ENCODE results near the gene CFDP1. TPM values are rescaled to one million over a fixed set of nuclear protein-coding genes. Genes with fewer than 3 reads are reported as not detected.

Gene CFDP1
- total RNA-seq, 2 donors from 2014 or later, result 88.7 to 117 TPM

GRCh38 chr16:75304521-75305363 lies 128.6 kb downstream of the CFDP1 start:
- H3K9ac ChIP-seq (ENCODE audit: extremely low read depth, low read length, poor library complexity, severe bottlenecking), result no peak overlapping the region
- 93 to 100% methylated on average over 2 to 4 of the region's 4 CpGs for WGBS, 2 experiments (ENCODE audit: insufficient coverage in 1 of 2, insufficient read length in 1 of 2)

DNA sequence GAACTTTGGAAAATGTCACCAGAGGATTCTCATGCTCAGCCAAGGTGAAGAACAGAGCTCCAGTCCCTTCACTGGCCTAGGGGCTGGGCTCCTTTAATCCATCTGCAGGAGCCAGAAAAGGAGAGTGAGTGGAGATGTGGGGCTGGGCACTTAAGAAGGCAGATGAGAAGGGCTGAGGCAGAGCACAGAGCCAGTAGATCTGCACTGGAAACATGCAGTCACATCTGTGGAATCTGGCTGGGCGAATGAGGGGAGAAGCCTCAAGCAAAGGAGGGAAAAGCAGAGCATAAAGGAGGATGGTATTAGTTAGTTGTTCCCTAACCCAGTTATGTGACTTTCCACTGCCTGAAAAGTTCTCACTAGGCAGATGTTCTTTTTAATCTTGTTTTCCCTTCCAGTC lies 131.5 kb downstream of the CFDP1 start:
- no peak overlapping the region for H3K9ac ChIP-seq (ENCODE audit: extremely low read depth, low read length, poor library complexity, severe bottlenecking)
- H3K27ac ChIP-seq (ENCODE audit: low read depth, low read length), result no peak overlapping the region
- no peak overlapping the region for H3K4me3 ChIP-seq (ENCODE audit: low read length)
- no peaks in the 10 kb centered on the region for H3K9me3 Mint-ChIP-seq
- 85 to 100% methylated on average over 1 of the region's 1 CpG for WGBS, 2 experiments (ENCODE audit: insufficient coverage in 1 of 2, insufficient read length in 1 of 2)
- peaks cover 21% of the 10 kb centered on the region for H3K4me1 Mint-ChIP-seq
- H3K4me1 ChIP-seq (ENCODE audit: control insufficient read depth, insufficient read depth, low read length), result peaks cover 10% of the 10 kb centered on the region
- peaks cover 51% of the 10 kb centered on the region for H3K36me3 ChIP-seq (ENCODE audit: control insufficient read depth, insufficient read depth, low read length)
- no peak for DNase-seq
- H3K4me3 Mint-ChIP-seq, result no peak overlapping the region
- H3K9me3 ChIP-seq (ENCODE audit: control insufficient read depth, low read length), result no peaks in the 10 kb centered on the region
- H3K27me3 ChIP-seq (ENCODE audit: control insufficient read depth, insufficient read depth, low read length, poor library complexity, severe bottlenecking), result no peaks in the 10 kb centered on the region
- H3K27me3 Mint-ChIP-seq (ENCODE audit: insufficient read depth), result no peaks in the 10 kb centered on the region
- H3K36me3 Mint-ChIP-seq (ENCODE audit: low read depth), result peaks cover 59% of the 10 kb centered on the region
- TF ChIP-seq, protein P1, sequence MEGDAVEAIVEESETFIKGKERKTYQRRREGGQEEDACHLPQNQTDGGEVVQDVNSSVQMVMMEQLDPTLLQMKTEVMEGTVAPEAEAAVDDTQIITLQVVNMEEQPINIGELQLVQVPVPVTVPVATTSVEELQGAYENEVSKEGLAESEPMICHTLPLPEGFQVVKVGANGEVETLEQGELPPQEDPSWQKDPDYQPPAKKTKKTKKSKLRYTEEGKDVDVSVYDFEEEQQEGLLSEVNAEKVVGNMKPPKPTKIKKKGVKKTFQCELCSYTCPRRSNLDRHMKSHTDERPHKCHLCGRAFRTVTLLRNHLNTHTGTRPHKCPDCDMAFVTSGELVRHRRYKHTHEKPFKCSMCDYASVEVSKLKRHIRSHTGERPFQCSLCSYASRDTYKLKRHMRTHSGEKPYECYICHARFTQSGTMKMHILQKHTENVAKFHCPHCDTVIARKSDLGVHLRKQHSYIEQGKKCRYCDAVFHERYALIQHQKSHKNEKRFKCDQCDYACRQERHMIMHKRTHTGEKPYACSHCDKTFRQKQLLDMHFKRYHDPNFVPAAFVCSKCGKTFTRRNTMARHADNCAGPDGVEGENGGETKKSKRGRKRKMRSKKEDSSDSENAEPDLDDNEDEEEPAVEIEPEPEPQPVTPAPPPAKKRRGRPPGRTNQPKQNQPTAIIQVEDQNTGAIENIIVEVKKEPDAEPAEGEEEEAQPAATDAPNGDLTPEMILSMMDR (conservative IDR thresholded peaks at IDR 0.05), result no peak
- H3K27ac Mint-ChIP-seq, result peak overlapping the region; percentile 42

More at GRCh38 chr16:75304521-75305363, 128.6 kb downstream of the CFDP1 start:
- Histone ChIP-seq H3K4me3 (ENCODE audit: low read length) (no peak overlapping the region), H3K9me3 (ENCODE audit: control insufficient read depth, low read length) (no peaks in the 10 kb centered on the region), H3K27me3 (ENCODE audit: control insufficient read depth, insufficient read depth, low read length, poor library complexity, severe bottlenecking) (no peaks in the 10 kb centered on the region), H3K36me3 (ENCODE audit: control insufficient read depth, insufficient read depth, low read length) (peaks cover 37% of the 10 kb centered on the region), H3K4me1 (ENCODE audit: control insufficient read depth, insufficient read depth, low read length) (peaks cover 10% of the 10 kb centered on the region), H3K27ac (ENCODE audit: low read depth, low read length) (peak overlapping the region; percentile 19)
- no peak for DNase-seq
- H3K27me3 Mint-ChIP-seq (ENCODE audit: insufficient read depth), result no peaks in the 10 kb centered on the region
- no peak overlapping the region for H3K4me3 Mint-ChIP-seq
- TF ChIP-seq, protein P1 (conservative IDR thresholded peaks at IDR 0.05), result no peak
- peaks cover 31% of the 10 kb centered on the region for H3K4me1 Mint-ChIP-seq
- no peaks in the 10 kb centered on the region for H3K9me3 Mint-ChIP-seq
- H3K36me3 Mint-ChIP-seq (ENCODE audit: low read depth), result peaks cover 44% of the 10 kb centered on the region
- peak overlapping the region; percentile 79 for H3K27ac Mint-ChIP-seq

GRCh38 chr16:75298267-75298666 lies 135.0 kb downstream of the CFDP1 start:
- no peak for DNase-seq
- Mint-ChIP-seq H3K27me3 (ENCODE audit: insufficient read depth) (no peaks in the 10 kb centered on the region), H3K27ac (no peak overlapping the region), H3K4me1 (no peaks in the 10 kb centered on the region), H3K9me3 (no peaks in the 10 kb centered on the region), H3K4me3 (no peak overlapping the region), H3K36me3 (ENCODE audit: low read depth) (peaks cover 51% of the 10 kb centered on the region)
- Histone ChIP-seq H3K27me3 (ENCODE audit: control insufficient read depth, insufficient read depth, low read length, poor library complexity, severe bottlenecking) (no peaks in the 10 kb centered on the region), H3K27ac (ENCODE audit: low read depth, low read length) (no peak overlapping the region), H3K4me1 (ENCODE audit: control insufficient read depth, insufficient read depth, low read length) (no peaks in the 10 kb centered on the region), H3K4me3 (ENCODE audit: low read length) (no peak overlapping the region), H3K9me3 (ENCODE audit: control insufficient read depth, low read length) (no peaks in the 10 kb centered on the region), H3K9ac (ENCODE audit: extremely low read depth, low read length, poor library complexity, severe bottlenecking) (no peak overlapping the region), H3K36me3 (ENCODE audit: control insufficient read depth, insufficient read depth, low read length) (peaks cover 58% of the 10 kb centered on the region)
- WGBS, 2 experiments (ENCODE audit: insufficient coverage in 1 of 2, insufficient read length in 1 of 2), result 96 to 97% methylated on average over 3 to 6 of the region's 6 CpGs
- TF ChIP-seq, protein P1 (conservative IDR thresholded peaks at IDR 0.05), result no peak

Measured in endodermal cell (in vitro differentiated cells).